ENCODE measurements around the gene TSEN34.
"Not testable (repeated sequence)": the region's sequence is repeated elsewhere in the genome, so short reads cannot be mapped to it uniquely, and the experiment has no call there.

The TSEN34 gene

GRCh38 chr19:54209811-54210494 lies 18.8 kb downstream of the TSEN34 start:
- no peak for DNase-seq

- no peak for DNase-seq
Observed at GRCh38 chr19:54211235-54211634, 20.1 kb downstream of the TSEN34 start.

- not testable (repeated sequence) for DNase-seq
Observed at GRCh38 chr19:54214217-54214616, 23.1 kb downstream of the TSEN34 start.

GRCh38 chr19:54214734-54215133 lies 23.6 kb downstream of the TSEN34 start:
- DNase-seq = not testable (repeated sequence)

GRCh38 chr19:54216869-54217268 lies 25.8 kb downstream of the TSEN34 start:
- DNase-seq = no peak

GRCh38 chr19:54217517-54218247 lies 26.6 kb downstream of the TSEN34 start:
- DNase-seq = not testable (repeated sequence)

GRCh38 chr19:54218259-54218658 lies 27.2 kb downstream of the TSEN34 start:
- DNase-seq = no peak

GRCh38 chr19:54218960-54219661 lies 28.0 kb downstream of the TSEN34 start:
- no peak for DNase-seq

GRCh38 chr19:54219702-54220101 lies 28.6 kb downstream of the TSEN34 start:
- not testable (repeated sequence) for DNase-seq

GRCh38 chr19:54221947-54222346 lies 30.8 kb downstream of the TSEN34 start:
- not testable (repeated sequence) for DNase-seq

- DNase-seq = not testable (repeated sequence)
Observed at GRCh38 chr19:54222474-54223276, 31.6 kb downstream of the TSEN34 start, which contains the start of gene LILRB3. TSS of gene LILRB3 (minus strand) at chr19:54223007. CDS start at chr19:54222976, 31 bp downstream.

- DNase-seq = not testable (repeated sequence)
Observed at GRCh38 chr19:54223277-54223936, 32.3 kb downstream of the TSEN34 start.

- not testable (repeated sequence) for DNase-seq
Observed at GRCh38 chr19:54223937-54224281, 32.8 kb downstream of the TSEN34 start.

GRCh38 chr19:54224619-54225018 lies 33.5 kb downstream of the TSEN34 start:
- not testable (repeated sequence) for DNase-seq

GRCh38 chr19:54229146-54229545 lies 38.0 kb downstream of the TSEN34 start:
- DNase-seq = no peak

GRCh38 chr19:54230031-54230430 lies 38.9 kb downstream of the TSEN34 start:
- no peak for DNase-seq

GRCh38 chr19:54231077-54231931 lies 40.2 kb downstream of the TSEN34 start:
- peak; percentile 70 to 82 for DNase-seq

GRCh38 chr19:54233941-54234340 lies 42.8 kb downstream of the TSEN34 start:
- DNase-seq = no peak

- not testable (repeated sequence) for DNase-seq
Observed at GRCh38 chr19:54239491-54240371, 48.6 kb downstream of the TSEN34 start.
